ENCODE measurements around the gene TNIP2.
"Not testable (repeated sequence)": the region's sequence is repeated elsewhere in the genome, so short reads cannot be mapped to it uniquely, and the experiment has no call there.

The TNIP2 gene

GRCh38 chr4:2767705-2768074 is 11.6 kb upstream of the TNIP2 start:
- no peak for DNase-seq

GRCh38 chr4:2767046-2767704 is 11.0 kb upstream of the TNIP2 start:
- DNase-seq, result no peak

GRCh38 chr4:2765832-2766526 is 9.8 kb upstream of the TNIP2 start:
- no peak for DNase-seq

DNA sequence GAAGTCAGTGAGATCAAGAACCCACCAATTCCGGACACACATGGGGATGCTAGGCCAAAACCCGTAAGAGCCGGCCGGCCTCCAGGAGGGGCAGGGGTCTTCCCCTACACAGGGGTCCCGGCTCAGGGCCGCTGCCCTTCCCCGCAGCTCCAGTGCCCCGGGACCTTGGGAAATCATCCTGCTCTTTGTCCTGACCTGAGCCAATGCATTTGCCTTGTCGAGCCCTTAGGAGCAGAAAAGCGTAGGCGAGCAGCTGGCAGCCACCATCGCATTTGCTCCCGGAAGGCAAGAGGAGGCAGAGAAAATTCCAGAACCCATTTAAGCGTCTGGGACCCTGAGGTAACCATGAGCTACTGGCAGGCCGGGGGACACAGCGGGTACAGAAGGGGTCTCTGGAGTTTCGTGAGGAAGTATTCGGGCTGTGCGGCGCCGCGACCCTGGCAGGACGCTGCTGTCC is 7.4 kb upstream of the TNIP2 start:
- no peak for DNase-seq

DNA sequence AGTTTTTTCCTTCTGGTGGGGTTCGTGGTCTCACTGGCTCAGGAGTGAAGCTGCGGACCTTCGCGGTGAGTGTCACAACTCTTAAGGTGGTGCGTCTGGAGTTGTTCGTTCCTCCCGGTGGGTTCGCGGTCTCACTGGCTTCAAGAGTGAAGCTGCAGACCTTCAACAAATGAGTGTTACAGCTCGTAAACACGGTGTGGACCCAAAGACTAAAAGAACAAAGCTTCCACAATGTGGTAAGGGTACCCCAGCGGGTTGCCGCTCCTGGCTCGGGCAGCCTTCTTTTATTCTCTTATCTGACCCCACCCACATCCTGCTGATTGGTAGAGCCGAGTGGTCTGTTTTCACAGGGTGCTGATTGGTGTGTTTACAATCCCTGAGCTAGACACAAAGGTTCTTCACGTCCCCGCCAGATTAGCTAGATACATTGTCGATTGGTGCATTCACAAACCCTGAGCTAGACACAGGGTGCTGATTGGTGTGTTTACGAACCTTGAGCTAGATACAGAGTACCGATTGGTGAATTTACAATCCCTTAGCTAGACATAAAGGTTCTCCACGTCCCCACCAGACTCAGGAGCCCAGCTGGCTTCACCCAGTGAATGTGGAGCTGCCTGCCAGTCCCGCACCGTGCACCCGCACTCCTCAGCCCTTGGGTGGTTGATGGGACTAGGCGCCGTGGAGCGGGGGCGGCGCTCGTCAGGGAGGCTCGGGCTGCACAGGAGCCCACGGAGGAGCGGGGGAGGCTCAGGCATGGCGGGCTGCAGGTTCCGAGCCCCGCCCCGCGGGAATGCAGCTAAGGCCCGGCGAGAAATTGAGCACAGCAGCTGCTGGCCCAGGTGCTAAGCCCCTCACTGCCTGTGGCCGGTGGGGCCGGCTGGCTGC is 6.6 kb upstream of the TNIP2 start:
- not testable (repeated sequence) for DNase-seq

DNA sequence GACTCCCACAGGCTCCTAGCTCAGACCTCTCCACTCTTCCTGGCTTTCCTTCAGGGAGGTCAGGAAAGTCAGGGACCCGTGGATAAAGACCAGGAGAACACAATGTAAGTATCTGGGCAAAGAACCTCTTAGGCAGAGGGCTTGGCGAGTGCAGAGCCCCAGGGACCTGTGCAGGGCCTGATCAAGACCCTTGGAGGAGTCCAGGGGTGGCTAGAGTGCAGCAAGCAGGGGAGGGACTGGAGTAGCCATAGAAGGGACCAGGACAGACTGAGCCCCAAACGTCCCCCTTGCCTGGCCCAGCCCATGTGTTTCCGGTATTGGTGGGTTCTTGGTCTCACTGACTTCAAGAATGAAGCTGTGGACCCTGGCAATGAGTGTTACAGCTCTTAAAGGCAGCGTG is 5.9 kb upstream of the TNIP2 start:
- no peak for DNase-seq

- DNase-seq, result peak in 1 of 2 experiments; percentile 49
Observed at GRCh38 chr4:2761035-2761923, 5.1 kb upstream of the TNIP2 start.

DNA sequence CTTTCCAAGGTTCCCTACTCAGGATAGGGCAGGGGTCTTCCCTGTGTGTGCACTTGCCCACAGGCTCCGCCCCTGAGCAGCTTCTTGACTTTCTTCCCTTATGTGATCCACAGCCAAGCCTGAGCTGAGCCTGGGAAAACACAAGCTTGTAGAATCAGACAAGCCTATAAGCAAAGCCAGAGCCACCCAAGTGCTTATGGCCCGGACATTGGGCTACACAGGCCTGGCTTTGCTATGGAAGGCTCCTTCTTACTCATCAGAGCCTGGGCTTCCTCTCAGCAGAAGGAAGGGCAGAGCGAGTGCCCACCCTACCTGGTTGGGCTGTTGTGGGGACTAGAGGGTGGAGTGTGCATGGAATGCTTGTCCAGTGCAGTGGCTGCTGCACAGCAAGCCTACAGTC is 1.3 kb upstream of the TNIP2 start:
- DNase-seq, result peak in 1 of 2 experiments; percentile 21

DNA sequence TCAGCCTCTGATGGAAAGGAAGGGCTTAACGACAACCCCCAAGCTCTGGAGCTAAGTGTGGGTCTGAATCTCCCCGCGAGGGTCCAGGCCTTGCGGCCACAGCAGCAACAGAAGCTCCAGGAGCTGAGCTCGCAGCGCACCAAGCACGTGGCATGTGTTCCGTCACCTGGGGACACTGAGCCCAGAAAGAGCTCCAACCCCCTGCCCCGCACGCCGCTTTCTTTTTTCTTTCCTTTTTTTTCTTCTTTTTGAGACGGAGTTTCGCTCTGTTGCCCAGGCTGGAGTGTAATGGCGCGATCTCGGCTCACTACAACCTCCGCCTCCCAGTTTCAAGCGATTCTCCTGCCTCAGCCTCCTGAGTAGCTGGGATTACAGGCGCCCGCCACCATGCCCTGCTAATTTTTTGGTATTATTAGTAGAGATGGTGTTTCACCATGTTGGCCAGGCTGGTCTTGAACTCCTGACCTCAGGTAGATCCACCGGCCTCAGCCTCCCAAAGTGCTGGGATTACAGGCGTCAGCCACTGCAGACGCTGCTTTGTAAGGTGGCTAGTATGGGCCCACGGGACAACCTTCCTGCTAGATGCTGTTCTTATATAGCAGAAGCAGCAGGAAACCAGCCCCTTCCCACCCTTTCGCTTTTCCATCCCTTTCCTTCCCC is 685 bp upstream of the TNIP2 start:
- no peak for DNase-seq

GRCh38 chr4:2754848-2755819 is 1.0 kb downstream of the TNIP2 start:
- DNase-seq, result no peak

GRCh38 chr4:2753436-2753835 is 2.7 kb downstream of the TNIP2 start:
- DNase-seq, result no peak

DNA sequence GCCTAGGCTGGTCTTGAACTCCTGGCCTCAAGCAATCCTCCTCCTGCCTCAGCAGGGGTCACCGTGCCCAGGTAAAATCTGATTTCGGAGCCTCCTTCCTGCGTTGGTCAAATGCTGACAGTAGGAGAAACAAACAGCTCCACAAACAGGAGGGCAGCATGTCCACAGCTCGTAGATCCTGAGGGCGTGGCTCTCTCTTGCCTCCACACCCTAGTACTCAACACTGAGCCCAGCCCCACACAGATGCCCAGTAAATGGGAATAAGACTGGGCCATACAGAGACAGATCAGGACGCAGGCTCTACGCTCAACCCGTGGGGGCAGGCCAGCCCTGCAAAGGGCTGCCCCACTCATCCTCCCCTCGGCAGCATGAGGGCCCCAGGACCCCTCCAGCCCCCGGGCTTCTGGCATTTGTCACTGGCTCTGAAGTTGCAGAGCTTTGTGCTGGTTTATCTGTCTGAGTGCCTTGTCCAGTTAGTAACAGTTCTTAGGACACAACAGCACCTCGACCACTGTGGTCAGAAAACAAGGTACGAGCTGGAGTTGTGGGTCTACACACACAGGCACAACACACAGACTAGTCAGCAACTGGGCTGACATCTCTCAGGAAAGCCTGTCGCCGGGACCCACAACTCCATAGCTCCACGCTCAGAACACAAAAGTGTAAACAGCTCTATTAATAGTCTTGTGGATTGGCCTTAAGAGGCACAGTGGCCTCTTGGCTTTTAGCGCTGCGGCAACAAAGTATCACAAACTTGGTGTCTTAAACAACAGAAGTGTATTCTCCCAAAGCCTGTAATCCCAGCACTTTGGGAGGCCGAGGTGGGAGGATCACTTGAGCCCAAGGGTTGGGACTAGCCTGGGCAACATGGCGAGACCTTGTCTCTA is 5.2 kb downstream of the TNIP2 start:
- no peak for DNase-seq

GRCh38 chr4:2746891-2747695 is 9.0 kb downstream of the TNIP2 start:
- DNase-seq, result no peak

- DNase-seq, result no peak
Observed at GRCh38 chr4:2745981-2746806, 9.9 kb downstream of the TNIP2 start.

DNA sequence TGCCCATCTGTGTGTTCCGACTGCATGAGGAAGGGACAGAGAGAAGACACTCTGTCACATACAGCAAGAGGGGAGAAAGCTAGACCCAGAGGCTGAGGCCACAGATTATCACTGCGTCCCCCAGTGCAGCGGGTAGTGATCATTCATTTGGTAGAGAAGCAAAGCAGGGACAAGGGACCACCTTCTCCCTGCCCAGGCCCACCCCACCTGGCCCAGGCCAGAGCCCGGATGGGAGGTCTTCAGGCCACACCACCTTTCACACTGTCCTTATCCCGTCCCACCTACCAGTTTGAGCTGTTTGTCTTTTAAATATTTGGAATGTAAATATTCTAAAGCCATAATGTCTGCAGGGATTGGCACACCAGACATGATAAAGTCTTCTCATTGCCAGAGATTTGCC is 10.6 kb downstream of the TNIP2 start:
- no peak for DNase-seq

DNA sequence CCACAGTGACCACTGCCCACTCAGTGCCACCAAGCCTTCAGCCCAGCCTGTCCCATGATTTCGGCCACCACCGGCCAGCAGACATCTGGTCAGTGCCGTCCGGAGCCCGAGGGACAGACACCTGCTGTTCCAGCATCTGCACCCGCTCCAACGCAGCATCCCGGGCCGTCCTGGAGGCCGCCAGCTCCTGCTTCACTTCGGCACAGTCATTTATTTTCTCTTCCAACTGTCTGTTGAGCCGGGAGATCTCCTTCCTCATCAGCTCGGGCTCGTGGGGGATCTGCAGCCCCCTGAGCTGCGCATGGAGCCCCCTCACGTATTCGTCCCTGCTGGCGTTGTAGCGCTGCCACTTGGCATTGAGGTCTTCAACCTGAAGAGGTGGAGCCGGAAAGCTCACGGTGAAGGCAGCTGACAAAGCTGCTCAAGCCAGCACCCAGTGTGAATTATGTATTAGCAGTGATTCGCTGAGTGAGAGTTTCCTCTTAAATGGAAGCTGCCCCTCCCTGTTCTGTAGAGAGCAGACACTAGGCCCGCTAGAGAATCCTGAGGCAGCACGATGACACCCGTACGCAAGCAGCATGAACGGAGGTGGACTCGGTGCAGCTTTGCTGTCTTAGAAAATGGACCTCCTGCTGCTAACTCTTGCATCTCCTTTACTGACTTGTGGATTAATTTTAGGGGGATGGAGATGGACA is 11.4 kb downstream of the TNIP2 start:
- DNase-seq, result no peak
